Lower leg skin (tissue), 3 donors: ENCODE results near the gene TAS2R8.

Experiments used
- POLR2A ChIP-seq, 2 donors: fragments of 450-650 bp; IDR thresholded peaks; one replicate each; pipeline ENCODE4 v1.6.1; 2016 to 2017; ENCODE audit warnings: antibody characterized with exemption in 2 of 2, mild to moderate bottlenecking in 1 of 2, moderate library complexity in 1 of 2
- TF ChIP-seq, protein P1 (sequence below), 3 donors: fragments of 450-650 bp; IDR thresholded peaks; one replicate each; pipeline ENCODE4 v1.5.1; 2016; ENCODE audit warnings: antibody characterized with exemption in 3 of 3, mild to moderate bottlenecking in 3 of 3, moderate library complexity in 2 of 3

DNA sequence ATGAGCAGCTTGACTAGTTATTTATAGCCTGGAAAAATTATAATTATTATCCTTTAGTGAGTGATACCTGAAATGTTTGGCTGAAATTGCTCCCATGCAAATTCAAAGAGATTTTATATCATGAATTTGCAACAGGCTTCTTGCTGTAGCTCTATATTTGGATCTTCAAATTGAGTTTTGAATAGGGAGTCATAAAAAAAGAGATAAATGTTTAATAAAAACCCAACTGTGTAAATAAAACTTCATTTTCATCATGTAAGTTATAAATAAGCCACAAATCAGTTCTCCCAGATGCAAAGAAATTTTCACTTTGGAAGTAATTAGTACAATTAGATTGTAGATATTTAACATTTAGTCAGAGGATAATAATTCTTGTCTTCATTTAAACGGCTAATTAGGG is at the start of gene TAS2R8:
- TF ChIP-seq, protein P1, sequence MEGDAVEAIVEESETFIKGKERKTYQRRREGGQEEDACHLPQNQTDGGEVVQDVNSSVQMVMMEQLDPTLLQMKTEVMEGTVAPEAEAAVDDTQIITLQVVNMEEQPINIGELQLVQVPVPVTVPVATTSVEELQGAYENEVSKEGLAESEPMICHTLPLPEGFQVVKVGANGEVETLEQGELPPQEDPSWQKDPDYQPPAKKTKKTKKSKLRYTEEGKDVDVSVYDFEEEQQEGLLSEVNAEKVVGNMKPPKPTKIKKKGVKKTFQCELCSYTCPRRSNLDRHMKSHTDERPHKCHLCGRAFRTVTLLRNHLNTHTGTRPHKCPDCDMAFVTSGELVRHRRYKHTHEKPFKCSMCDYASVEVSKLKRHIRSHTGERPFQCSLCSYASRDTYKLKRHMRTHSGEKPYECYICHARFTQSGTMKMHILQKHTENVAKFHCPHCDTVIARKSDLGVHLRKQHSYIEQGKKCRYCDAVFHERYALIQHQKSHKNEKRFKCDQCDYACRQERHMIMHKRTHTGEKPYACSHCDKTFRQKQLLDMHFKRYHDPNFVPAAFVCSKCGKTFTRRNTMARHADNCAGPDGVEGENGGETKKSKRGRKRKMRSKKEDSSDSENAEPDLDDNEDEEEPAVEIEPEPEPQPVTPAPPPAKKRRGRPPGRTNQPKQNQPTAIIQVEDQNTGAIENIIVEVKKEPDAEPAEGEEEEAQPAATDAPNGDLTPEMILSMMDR (IDR thresholded peaks at IDR 0.05): no peak
- no peak for TF ChIP-seq POLR2A (IDR thresholded peaks at IDR 0.05)
